GM12865 (cell line): ENCODE data around the gene SMU1.

Experiments
- DNase-seq: peaks from one replicate; pipeline ENCODE4 v3.0.0; 2010; ENCODE audit warnings: low read depth
- H3K4me3 ChIP-seq: 2 replicates; pipeline ENCODE4 v1.5.1; 2011; ENCODE audit warnings: mild to moderate bottlenecking, low read depth, low read length, control low read depth
- TF ChIP-seq, protein P1 (sequence below): IDR thresholded peaks from 2 replicates; pipeline ENCODE4 v1.5.1; 2011; ENCODE audit warnings: low read length, control low read depth, low read depth, inconsistent platforms; ENCODE audit not compliant: insufficient read depth; ENCODE audit errors: missing control alignments

The SMU1 gene

DNA sequence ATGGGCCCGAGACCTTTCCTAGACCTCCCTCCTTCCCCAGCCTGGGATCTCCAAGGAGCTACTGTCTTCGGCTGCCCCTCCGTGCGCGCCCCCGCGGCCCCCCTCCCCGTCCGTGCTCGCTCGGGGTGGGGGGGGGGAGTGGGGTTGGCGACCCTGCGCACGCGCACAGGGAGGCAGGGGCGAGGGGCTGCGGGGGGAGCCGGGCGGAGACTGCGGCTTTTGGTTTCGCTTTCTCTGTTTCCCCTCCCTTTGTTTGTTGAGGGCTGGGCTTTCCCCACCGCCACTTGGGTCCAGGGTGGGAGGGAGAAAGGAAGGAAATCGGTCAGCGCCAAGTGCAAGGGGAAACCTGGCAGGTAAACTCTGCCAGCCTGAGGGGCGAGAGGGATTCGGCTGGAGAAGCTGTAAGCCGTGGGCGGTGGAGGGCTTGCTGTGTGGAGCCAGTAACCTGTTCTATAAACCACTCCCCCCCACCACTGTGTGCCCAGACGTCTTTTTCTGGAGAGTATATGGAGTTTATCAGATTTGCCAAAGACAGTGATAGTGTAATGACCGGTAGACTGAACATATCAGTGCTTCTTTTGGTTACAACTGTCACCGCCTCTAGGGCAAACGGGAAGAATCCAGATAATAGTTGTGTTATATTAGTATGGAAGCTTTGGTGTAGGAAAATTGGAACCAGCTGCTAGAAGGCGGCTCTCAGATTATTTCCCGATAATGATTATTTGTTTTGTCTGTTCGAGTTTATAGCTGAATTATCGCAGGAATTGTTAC, 50.7 kb downstream of the SMU1 start:
- DNase-seq = peak; percentile 78
- TF ChIP-seq, protein P1, sequence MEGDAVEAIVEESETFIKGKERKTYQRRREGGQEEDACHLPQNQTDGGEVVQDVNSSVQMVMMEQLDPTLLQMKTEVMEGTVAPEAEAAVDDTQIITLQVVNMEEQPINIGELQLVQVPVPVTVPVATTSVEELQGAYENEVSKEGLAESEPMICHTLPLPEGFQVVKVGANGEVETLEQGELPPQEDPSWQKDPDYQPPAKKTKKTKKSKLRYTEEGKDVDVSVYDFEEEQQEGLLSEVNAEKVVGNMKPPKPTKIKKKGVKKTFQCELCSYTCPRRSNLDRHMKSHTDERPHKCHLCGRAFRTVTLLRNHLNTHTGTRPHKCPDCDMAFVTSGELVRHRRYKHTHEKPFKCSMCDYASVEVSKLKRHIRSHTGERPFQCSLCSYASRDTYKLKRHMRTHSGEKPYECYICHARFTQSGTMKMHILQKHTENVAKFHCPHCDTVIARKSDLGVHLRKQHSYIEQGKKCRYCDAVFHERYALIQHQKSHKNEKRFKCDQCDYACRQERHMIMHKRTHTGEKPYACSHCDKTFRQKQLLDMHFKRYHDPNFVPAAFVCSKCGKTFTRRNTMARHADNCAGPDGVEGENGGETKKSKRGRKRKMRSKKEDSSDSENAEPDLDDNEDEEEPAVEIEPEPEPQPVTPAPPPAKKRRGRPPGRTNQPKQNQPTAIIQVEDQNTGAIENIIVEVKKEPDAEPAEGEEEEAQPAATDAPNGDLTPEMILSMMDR = no peak
- peak overlapping the region; percentile 96 for H3K4me3 ChIP-seq

DNA sequence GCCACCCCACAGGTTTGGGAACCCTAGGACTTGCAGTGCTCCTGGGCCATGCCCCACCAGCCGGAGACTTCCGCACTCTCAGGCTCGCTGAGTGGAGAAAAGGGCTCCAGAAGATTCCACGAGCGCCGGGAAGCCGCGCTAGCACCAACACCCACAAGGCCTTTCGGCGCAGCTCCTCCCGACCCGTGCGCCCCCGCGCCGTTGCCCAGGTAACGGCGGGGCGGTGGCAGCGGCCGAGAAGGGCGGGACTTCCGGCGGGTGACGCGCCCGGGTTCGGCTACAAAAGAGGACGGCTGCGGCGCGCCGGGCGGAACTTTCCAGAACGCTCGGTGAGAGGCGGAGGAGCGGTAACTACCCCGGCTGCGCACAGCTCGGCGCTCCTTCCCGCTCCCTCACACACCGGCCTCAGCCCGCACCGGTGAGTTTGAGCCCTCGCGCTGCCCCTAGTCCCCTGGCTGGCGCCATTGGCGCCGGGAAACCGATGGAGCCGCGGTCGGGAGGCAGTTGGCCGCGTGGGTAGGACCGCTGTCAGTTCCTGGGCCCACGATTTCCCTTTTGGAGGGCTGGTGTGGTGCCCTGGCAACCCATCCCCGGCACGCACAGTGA, 51.4 kb downstream of the SMU1 start, which contains the start of gene DNAJA1:
DNAJA1 (plus strand) TSS at position 308 of the 606 bp plus-strand sequence. CDS start 1,212 bp downstream, outside the sequence.
- H3K4me3 ChIP-seq = peak within 1 kb of the TSS; percentile 96
- TF ChIP-seq, protein P1 = no peak
- peak; percentile 97 for DNase-seq

DNA sequence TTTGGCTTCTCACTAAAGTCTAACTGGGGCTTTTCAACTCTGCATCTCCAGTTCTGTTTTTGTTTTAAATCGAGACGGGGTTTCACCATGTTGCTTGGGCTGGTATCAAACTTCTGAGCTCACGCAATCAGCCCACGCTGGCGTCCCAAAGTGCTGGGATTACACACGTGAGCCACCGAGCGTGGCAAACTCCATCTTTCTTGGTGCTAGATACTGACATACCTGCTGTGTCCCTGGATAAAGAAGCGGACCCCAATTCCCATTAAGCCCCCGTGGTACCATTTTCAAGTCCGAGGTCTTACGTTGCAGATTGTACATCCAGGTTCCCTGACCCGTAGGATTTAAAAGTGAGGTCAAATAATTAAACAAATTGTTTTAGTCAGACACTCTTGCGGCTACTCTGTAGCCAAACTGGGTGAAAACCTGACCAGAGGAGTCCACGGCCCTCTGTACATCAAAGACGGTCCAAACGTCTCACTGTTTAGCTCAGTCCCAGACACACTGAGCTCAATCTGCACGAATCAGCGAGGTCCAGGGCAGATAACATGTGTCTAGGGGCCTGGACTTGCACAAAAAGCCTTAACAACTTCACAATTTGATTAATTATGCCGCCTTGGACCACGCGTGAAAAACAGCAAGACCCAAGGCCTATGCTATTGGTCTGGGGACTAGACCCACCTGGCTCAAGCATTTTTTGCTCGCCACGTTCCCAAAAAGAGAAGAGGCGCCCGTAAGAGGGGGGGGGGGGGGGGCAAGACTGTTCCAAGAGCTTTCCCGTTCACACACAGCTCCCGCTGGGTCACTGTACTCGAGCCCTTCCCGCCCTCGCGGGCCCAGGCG, 52.1 kb downstream of the SMU1 start:
- DNase-seq = peak; percentile 71
- TF ChIP-seq, protein P1 = no peak
- peak overlapping the region; percentile 96 for H3K4me3 ChIP-seq

DNA sequence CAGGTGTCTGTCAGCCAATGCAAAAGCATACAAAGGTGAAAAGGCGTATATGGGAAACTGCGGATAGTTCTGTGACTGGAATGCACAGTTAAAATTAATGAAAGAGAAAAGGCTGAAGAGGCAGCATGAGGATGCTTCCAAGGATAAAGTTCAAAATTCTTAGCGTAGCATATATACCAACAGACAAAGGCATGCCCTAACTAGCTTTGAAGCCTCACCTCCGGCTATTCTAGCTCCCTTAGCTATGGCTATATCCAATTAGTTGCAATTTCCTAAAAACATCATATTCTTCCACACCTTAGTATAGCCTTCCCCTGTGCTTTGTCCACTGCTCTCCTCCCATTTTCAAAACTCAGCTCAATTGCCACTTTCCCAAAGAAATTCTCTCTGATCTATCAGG, 52.8 kb downstream of the SMU1 start:
- peak overlapping the region; percentile 96 for H3K4me3 ChIP-seq
- TF ChIP-seq, protein P1 = no peak
- no peak for DNase-seq

DNA sequence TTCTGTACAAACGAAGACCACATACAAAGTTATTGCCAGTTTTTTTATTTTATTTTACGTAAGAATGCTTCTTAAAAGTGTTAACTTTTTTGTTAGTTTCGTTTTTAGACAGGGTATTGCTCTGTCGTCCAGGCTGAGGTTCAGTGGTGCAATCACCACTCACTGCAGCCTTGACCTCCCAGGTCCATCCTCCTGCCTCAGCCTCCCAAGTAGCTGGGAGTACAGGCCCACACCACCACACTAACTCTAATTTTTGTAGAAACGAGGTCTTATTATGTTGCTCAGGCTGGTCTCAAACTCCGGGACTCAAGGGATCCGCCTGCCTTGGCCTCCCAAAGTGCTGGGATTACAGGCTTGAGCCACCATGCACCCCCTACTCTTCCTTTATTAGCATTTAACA, 53.7 kb downstream of the SMU1 start:
- TF ChIP-seq, protein P1 = no peak
- no peak for DNase-seq
- H3K4me3 ChIP-seq = peak overlapping the region; percentile 3; the same call in 1 of the 2 replicates

DNA sequence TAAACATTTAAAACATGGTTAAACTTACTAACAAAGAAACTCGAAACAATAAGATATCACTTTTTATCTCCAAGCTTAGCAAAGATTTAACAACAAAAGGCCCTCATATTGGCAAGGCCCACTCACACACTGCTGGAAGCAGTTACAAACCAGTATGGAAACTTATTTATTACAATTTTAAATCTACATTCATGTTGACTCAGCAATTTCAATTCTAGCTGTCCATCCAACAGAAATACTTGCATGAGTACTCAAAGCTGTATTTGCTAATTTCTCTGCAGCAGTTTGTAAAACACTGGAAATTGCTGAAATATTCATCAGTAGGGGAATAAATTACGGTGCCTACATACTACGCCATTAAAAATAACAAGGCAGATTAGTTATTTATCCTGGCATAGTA, 54.2 kb downstream of the SMU1 start:
- H3K4me3 ChIP-seq = no peak overlapping the region
- TF ChIP-seq, protein P1 = no peak
- DNase-seq = no peak
